HG03139 (cell line): ENCODE results near the gene EMC9.

Experiments used
- ATAC-seq: cut with Tn5 transposase; IDR thresholded peaks from one replicate; pipeline ENCODE4 v1.9.1; 2021; ENCODE audit not compliant: unreplicated experiment

The EMC9 gene

GRCh38 chr14:24092505-24093206 lies 48.7 kb downstream of the EMC9 start:
- ATAC-seq: no peak

- ATAC-seq: no peak
Measured at GRCh38 chr14:24092110-24092504, 49.3 kb downstream of the EMC9 start.

GRCh38 chr14:24089890-24090289 lies 51.5 kb downstream of the EMC9 start:
- no peak for ATAC-seq
